GM21423 (cell line): ENCODE measurements around the gene CSNK1D.
A peak's percentile ranks its signal among the peaks of the same experiment; 100 is the strongest.

Source experiments
- ATAC-seq: cut with Tn5 transposase; IDR thresholded peaks from one replicate; pipeline ENCODE4 v1.9.1; 2021; ENCODE audit warnings: mild to moderate bottlenecking, moderate library complexity; ENCODE audit not compliant: unreplicated experiment

CSNK1D gene

DNA sequence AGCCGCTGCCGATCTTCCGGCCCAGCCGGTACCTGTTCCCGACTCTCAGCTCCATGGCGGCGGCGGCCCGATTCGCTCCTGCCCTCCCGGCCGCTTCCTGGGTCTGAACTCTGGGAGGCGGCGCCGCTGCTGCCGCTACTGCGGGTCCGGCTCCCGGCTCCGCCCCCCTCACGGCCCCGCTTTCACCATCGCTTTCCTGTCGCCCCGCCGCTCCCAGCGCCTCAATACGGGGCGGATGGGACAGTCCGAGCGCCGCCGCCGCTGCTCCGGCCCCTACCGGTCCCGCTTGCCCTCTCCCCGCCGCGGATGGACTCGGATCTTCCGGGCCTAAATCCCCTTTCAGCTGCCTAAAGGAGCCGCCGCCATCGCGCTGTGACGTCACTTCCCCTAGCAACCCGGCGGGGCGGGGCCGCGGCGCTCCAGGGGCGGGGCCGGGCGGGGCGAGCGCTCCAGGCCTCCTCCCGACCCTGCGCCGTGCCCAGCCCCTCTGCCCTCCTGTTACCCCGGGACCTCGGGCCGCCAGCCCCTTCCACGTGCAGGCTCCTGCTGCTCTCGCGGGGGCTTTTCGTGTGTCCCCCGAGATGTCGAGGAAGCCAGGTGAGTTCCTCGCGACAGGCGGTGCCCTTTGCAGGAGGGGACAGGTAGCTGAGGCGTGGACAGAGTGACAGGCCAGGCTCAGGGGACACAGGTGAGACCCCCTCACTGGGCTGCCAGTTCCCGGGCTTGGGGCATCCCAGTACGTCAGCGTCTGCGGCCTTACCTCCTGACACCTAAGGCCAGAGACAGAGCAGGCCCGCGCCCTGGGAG, at the start of gene CSNK1D:
Gene CSNK1D, minus strand, starts transcription at position 374 of the 807 bp plus-strand sequence. Its CDS starts 319 bp downstream, at position 55.
- peak; percentile 81 for ATAC-seq

DNA sequence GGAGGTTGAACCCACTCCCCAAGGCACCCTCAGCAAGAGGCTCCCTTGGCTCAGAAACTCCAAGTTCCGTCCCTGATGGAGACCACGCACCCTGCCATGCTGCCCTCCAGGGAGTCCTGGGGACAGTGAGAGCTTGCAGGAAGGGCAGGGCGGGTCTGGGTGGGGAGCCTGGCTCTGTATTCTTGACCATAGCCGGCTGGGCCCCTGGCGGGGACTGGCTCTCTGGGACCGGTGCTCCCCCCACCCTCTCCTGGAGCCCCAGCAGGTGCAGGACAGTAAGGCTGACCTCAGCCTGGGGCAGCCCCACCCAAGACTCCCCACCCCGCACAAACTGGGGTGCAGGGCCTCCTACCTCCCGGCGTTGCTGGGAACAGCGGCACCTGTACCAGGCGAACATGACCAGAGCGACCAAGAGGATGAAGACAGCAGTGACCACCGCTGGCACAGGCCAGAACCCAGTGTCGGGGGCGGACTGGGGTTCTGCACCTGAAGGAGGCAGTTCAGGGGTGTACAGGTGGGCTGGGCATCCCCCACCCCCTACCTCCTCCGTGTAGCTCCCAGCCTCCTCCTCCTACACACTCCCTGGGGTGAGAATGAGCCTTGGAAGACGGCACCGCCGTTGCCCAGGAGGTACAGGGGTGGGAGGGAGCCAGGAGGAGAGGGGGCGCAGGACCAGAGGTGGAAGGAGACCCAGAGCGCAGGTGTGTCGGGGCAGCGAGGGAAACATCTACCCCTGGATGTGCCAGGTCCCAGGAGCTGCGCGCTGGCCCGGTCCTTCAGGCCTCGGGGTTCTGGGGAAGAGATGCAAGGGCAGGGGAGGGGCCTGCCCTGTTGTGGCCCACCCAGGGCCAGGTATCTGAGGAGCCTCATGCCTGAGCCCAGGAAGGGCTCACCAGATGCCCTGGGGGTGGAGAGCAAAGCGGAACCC, 49.3 kb upstream of the CSNK1D start:
- no peak for ATAC-seq

DNA sequence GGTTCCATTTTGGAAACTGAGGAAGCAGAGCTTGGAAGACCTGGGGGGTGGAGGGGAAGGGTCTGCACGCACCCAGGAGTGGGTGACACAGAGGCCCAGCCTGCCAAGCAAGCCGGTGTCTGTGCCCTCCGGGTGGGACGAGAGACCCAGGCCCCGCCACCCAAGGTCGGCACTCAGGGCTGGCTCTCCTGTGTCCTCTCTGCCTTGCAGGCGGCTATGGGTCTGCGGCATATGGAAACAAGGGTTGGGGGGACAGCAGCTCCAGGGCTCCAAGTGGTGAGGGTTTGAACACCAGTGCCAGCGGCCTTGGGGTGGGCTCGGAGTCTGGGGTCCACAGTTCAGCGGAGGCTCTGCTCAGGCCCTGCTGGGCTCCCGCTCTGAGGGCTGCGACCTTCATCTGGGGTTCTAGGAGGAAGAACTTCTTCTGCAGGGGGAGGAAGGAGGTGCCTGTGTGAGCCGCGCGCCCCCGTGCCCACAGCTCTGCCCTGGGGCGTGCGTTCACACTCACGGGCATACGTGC, 48.5 kb upstream of the CSNK1D start:
- no peak for ATAC-seq

DNA sequence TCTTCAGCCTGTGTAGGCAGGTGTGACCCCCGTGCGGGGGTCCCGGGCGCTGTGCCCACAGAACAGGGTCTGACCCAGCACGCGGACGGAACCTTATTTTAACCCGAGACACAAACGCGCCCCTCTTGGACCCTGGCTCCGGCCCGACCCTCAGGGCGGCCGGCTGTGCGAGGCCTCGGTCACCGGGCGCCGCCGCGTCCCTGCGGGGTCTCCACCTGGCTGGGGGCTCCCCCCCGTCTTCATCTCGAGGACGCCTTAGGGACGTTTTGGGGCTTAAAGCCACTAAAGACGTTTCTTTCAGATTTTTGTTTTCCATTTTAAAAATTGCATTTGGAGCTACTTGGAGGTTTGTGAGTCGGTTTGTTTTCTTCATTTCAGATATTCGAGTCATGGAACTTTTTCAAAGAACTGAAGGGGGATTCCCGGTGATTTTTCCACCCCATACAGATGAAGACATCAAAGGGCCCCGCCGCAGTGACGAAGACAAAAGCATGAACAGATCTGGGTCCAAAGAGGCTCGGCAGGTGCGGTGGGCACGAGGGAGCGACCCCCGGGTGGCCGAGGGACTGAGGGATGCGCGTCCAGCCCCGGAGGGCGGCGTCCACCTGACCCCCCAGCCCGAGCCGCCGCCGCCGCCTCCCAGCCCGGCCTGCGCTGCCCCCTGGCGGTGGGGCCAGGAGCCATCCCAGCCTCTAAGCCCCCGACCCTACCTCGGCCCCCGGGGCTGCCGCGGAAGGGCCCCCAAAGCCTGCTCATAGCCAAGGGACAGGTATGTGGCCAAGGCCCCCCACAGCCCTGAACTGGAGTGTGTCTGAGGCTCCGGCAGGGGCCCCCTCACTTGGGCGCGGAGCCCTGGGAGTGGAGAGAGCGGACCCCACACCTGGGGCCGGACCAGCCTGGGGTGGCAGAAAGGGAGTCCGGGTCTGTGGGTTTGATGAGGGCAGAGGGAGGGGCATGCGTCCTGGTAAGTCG, 47.7 kb upstream of the CSNK1D start:
- no peak for ATAC-seq

DNA sequence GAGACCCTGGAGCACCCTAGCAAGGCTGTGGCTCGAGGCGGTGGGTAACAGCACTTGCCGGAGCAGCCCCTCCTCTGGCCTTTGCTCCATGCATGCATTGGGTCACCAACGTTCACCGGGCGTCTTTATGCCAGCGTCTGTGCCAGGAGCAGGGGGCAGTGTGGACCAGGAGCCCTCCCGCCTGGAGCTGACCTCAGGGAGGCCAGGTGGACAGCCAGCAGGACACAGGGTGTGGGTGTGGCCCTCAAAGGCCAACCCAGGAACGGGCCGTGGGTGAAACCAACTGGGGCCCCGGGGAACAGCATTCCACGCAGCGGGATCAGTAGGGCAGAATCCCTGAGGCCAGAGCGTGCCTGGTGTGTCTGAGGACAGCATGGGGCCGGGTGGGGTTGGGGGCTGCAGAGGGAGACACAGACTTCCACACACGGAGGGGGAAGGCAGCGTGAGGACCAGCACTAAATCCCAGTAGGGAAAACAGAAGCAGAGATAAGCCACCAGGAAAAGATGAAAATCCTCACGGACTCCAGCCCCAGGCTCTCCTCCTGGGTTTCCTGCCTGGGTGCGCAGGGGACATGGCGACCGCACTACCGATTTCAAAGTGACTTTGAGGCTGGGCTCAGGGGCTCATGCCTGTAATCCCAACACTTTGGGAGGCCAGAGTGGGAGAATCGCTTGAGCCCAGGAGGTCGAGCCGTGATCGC, 46.8 kb upstream of the CSNK1D start:
- no peak for ATAC-seq

DNA sequence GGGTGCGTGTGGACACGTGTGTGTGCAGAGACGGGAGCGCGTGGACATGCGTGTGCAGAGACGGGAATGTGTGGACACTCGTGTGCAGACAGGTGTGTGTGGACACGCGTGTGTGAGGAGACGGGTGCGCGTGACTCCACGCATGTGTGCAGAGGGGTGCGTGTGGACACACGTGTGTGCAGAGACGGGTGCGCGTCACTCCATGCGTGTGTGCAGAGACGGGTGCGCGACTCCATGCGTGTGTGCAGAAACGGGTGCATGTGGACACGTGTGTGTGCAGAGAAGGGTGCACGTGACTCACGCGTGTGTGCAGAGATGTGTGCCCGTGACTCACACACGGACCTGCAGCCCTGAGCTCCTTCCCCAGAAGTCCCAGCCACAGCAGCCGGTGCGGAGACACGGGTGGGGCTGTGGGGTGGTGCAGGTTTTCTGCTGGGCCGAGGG, 46.1 kb upstream of the CSNK1D start:
- no peak for ATAC-seq

DNA sequence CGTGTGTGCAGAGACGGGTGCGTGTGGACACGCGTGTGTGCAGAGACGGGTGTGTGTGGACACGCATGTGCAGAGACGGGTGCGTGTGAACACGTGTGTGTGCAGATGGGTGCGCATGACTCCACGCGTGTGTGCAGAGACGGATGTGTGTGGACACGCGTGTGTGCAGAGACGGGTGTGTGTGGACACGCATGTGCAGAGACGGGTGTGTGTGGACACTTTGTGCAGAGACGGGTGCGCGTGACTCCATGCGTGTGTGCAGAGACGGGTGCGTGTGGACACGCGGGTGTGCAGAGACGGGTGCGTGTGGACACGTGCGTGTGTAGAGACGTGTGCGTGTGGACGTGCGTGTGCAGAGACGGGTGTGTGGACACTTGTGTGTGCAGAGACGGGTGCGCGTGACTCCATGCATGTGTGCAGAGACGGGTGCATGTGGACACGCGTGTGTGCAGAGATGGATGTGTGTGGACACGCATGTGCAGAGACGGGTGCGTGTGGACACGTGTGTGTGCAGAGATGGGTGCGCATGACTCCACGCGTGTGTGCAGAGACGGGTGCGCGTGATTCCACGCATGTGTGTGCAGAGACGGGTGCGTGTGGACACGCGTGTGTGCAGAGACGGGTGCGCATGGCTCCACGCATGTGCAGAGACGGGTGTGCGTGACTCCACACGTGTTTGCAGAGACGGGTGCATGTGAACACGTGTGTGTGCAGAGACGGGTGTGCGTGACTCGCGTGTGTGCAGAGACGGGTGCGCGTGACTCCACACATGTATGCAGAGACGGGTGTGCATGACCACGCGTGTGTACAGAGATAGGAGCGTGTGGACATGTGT, 45.5 kb upstream of the CSNK1D start:
- ATAC-seq: no peak

DNA sequence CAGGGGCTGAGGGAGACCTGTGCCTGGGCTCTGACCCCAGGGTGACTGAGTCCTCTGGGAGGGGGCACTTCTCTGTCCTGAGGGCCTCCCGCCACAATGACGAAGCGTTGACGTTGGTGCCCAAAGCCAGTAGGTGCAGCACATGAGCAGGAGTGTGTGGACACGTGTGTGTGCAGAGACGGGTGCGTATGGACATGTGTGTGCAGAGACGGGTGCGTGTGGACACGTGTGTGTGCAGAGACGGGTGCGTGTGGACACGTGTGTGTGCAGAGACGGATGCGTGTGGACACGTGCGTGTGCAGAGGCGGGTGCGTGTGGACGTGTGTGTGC, 44.6 kb upstream of the CSNK1D start:
- ATAC-seq: no peak

DNA sequence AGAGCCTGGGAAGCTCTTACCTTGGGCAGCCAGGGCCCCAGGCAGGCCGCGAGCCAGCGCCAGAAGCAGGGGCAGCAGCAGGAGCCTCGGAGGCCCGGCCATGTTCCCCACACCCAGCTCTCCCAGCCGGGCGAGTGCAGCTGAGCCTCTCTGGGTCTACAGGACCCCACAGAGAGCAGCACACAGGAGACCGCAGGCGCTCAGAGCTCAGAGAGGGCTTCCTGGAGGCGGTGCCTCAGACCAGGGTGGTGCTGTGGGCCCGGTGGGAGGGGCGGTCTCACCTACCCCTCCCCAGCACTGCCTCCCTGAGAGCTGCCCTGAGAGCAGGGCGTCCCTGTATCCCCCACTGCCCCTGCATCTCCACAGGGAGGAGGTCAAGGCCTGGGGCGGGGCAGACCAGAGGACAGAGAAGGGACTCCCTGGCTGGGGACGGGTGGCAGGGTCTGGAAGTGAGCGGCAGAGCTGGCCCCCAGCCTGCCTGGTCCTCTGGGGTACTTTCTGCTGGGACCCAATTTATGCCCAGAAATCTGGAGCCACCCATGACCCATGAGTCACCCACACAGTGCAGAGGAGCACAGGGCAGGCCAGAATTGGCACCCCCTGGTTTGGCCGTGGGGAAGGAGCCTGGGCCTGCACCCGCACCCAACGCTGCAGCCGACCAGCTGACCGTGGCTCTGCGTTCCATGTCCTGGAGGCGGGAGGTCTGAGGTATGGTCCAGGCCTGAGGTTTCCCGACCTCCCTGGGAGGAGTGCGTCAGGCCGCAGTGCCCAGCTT, 44.1 kb upstream of the CSNK1D start, which contains the start of gene CD7:
Gene CD7, minus strand, starts transcription at position 215 of the 775 bp plus-strand sequence. Its CDS starts 113 bp downstream, at position 102.
- ATAC-seq: no peak

DNA sequence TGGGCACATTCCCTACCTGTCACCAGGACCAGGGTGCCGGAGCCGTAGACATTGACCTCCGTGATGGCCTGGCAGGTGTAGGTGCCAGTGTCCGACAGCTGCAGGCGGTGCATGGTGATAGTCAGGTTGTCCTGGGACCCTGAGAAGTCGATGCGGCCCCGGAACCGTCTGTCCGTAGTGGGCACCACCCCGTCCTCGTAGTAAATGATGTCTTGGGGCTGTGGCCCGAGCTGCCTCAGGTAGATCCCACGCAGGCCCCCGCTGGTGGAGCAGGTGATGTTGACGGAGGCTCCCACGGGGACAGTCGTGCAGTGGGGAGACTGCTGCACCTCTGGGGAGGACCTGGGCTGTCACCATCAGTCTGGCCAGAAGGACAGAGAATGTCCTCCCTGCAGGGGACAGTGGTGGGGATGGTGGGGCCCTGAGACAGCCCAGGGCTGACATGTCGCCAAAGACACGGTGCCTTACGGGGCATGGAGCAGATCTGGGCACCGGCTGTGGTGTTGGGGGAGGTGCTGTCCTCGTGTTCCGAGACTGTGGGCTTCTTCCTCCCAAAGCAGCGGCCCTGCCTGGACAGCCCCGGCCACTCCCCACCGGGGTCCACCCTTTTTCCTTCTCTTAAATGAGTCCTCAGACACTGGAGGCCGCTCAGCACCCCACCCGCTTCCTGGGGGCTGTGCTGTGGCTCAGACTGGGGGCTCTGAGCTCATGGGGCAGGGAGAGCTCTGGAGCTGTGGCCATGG, 43.3 kb upstream of the CSNK1D start:
- ATAC-seq: no peak

DNA sequence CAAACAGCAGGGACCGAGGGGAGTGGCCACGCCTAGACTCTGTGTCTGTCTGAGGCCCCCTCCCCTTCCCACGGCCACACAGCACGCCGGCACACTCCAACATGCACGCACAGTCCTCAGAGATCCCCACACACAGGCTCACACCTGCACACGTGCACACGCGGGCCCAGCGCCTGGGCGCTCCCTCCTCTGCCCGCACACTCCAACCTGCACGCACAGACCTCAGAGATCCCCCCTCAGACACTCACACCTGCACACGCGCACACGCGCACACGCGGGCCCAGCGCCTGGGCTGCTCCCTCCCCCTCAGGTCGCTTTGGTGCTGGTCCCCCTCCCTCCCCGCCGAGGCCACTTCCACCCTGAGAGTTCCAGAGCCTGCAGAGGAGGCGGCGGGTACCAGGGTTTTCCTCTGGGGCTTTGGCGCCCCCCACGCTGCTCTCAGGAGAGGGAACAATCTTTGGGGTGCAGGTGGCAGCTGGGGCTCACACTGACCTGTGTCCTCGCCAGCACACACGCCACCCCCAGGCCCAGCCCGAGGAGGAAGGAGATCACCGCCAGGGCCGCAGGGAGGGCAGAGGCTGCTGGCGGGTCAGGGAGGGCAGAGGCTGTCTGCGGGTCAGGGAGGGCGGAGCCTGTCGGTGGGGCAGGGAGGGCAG, 42.3 kb upstream of the CSNK1D start:
- ATAC-seq: no peak

DNA sequence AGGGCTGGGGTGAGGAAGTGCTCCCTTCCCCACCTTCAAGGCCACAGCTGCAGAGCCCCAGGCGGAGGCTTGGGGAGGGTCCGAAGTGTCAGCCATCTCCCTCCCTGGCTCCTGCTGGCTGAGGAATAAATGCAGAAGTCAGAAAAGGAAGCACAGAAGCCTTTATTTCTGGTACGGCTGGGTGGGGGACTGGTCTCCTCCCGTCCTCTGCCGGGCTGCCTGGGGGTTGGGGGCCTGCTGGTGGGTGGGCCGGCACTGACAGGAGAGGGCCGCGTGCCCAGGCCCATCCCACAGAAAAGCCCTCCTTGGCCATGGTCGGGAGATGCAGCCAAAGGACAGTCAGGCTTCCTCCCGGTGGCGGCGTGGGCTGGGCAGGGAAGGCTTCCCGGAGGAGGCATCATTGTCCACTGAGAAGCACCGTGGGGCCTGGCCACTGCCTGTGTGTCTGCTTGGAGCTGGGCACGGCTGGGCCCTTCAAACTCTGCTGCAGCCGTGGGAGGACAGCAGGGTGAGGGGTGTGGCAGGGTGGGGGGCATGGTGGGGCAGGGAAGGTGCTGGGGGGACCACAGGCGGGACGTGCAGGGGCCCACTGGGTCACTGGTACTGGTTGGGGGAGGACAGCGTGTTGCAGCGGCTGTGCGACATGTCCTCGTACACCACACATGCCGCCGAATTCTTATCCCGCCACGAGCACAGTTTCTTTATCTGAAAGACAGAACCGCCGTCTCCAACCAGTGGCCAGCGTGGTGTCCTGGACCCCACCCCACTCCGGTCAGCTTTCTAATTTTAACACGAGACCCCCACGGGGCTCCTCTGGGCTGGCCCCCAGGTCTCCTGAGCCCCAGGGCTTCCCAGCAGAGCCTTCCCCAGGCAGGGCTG, 41.5 kb upstream of the CSNK1D start:
- ATAC-seq: no peak

DNA sequence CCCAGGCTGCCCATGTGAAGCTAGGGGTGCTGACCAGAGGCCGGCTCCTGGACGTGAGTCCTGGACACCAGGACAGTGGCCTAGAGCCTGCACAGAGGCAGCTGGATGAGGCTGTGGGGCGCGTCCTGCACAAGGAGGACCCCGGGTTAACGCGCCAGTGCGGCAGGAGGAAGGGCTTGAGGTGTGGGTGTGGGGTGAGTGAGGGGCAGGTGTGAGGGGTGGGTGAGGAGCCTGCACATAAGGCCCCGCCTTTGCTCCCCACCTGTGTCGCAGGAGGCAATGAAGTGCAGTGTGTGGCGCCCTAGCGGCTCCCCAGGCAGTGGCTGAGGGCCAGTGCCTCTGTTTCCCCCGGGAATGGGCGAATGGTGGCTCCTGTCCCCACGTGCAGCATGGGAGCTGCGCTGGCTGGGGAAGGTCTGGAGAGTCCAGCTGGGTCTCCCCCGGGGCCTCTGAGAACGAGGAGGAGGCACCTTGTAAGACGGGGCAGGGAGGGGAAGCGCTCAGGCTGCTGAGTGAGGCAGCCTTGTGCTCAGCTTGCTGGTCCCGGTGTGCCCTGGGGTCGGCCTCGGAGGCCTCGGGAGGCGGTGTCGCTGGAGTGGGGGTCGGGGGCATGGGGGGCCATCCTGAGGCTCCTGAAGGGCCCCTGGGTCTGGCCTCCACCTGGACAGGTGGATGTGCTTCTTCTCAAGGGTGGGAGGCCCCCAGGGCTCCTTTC, 40.7 kb upstream of the CSNK1D start:
- no peak for ATAC-seq

DNA sequence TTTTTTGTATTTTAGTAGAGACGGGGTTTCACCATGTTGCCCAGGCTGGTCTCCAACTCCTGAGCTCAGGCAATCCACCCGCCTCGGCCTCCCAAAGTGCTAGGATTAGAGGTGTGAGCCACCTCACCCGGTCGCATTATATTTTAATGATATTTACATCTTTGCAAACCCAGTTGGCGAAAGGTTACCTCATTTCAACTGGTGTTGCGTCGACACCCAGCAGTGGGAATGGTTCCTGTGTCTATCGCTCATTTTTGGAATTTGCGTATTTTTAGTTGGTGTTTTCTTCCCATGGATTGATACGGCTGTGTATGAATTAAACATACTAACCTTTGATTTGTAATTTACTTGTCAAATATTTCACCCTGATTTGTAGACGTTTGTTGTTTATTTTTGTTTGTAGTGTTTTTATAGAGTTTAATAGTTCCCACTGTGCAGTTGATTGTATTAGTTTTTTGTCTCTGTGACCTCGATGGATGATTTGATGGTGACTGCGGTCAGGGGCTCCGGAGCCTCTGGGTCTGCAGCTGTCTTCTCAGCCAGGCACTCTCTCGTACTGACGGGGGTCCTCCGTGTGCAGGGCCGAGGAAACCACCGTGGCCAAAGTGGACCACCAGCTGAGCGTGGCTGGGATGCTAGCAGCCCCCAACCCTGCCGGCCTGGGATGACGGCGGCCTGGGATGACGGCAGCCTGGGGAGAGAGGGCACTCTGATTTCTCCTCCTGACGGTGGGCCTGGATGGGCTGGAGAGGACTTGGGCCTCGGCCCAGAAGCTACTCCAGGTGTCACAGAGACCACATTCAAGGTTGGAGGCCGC, 39.9 kb upstream of the CSNK1D start:
- ATAC-seq: no peak
